HL-60/S4 (cell line): ENCODE results near the gene PMFBP1.

Experiments used
- in situ Hi-C: fragments of 300-500 bp; cut with MboI; formaldehyde crosslinking; loops from 2 replicates; pipeline ENCODE4 v1.14.3; 2022; ENCODE audit warnings: low sequenced_read_pairs

PMFBP1 gene, protein sequence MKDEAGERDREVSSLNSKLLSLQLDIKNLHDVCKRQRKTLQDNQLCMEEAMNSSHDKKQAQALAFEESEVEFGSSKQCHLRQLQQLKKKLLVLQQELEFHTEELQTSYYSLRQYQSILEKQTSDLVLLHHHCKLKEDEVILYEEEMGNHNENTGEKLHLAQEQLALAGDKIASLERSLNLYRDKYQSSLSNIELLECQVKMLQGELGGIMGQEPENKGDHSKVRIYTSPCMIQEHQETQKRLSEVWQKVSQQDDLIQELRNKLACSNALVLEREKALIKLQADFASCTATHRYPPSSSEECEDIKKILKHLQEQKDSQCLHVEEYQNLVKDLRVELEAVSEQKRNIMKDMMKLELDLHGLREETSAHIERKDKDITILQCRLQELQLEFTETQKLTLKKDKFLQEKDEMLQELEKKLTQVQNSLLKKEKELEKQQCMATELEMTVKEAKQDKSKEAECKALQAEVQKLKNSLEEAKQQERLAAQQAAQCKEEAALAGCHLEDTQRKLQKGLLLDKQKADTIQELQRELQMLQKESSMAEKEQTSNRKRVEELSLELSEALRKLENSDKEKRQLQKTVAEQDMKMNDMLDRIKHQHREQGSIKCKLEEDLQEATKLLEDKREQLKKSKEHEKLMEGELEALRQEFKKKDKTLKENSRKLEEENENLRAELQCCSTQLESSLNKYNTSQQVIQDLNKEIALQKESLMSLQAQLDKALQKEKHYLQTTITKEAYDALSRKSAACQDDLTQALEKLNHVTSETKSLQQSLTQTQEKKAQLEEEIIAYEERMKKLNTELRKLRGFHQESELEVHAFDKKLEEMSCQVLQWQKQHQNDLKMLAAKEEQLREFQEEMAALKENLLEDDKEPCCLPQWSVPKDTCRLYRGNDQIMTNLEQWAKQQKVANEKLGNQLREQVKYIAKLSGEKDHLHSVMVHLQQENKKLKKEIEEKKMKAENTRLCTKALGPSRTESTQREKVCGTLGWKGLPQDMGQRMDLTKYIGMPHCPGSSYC

DNA sequence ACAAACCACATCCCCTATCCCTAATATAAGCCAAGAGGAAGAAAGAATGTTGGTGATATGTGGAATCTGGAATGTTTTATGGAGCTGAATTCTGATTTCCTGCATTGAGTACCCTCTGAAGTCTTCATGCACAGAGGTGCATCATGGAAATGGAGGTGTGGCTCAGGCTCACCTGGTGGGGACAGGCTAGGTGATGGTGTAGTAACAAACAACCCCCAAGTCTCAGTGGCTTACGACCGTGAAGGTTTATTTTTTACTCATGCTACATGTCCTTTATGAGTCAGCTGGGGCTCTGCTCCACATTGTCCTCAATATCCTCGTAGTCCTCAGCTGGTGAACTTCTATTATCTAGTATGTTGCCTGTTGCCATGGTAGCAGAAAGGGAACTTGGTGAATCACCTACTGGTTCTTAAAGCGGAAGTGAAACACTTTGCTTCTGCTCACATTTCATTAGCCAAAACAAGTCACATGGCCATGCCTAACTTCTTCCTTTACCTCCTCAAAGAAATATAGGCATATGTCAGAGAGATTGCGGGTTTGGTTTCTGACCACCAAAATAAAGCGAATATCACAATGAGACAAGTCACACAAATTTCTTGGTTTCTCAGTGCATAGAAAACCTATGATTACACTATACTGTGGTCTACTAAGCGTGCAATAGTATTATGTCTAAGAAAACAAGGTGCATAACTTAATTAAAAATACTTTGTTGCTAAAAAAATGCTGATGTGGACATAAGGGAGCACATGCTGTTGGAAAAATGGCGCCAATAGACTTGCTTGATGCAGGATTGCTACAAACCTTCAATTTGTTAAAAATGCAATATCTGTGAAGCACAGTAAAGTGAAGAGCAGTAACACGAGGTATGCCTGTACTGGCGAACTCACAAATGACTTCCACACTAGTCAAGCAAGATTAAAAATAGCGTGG, at the start of gene PMFBP1:
Gene PMFBP1 (minus strand): TSS at position 51 of the 930 bp plus-strand sequence. CDS start 947 bp downstream, outside the sequence.
- in situ Hi-C loops = no loop called here

DNA sequence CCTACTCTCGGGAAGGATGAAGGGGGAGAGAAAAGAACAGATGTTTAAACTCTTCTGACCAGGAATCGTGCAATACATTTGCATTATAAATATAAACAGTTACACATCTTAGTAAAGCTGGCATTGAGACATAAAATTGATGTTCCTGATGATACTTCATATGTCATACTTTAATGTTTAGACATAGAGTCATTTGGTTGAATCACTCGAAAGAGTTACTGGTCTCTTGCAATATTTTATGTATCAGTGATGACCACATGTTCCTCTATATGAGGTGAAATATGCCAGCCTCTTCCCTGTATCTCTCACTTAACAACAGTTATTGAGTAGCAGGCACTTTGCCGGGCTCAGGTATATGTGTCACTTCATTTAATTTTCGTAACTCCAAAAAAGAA, 49.7 kb upstream of the PMFBP1 start:
- in situ Hi-C loops = no loop called here

DNA sequence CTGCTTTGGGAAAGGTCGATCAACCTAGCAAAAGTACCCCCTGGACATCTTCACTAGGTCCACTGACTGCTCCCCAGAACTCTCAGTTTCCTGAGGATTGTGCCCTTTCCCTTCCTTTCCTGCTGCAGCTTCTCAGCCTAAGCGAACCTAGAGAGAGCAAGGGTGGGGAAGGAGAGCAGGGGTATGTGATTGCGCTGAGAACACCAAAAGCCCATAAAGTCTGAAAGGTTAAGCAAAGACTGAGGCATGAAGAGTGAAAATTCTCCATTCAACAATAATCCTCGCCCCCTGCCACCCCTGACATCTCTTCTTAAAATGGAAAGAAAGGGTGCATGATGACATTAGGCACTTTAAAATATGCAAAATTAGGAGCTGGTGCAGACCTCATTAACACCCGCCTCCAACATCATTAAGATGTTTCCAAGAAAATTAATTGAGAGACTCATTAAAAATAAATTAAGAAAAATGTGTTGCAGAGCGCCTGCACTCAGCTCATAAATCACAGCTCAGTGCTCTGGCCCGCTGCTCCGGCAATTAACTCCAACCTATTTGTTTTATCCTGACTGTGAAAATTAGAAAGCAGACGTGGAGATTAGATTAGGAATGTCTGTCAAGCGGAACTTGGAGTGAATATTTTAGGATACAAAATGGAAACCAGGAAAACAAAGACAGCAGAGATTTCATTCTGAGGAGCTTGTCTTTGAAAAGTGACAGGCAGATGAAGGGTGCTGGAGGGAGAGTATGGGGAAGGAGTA, 49.1 kb upstream of the PMFBP1 start:
- in situ Hi-C loops = no loop called here

DNA sequence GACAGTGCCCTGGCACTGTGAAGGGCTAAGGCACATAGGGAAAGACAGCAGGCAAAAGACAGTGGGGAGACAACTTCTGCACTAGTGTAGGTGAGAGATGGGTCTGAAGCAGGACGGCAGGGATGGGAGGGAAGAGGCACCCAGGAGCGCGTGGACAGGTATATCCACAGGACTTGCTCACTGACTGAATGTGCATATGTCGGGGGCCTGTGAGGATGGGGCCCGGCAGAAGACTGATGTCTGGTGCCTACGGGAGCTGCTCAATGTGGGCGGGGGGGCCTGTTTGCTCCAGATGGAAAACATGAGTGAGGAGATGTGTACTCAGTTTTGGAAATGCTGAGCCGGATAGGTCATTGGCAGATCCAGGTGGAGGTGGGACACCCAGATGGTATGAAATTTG, 47.3 kb upstream of the PMFBP1 start:
- in situ Hi-C loops = no loop called here

DNA sequence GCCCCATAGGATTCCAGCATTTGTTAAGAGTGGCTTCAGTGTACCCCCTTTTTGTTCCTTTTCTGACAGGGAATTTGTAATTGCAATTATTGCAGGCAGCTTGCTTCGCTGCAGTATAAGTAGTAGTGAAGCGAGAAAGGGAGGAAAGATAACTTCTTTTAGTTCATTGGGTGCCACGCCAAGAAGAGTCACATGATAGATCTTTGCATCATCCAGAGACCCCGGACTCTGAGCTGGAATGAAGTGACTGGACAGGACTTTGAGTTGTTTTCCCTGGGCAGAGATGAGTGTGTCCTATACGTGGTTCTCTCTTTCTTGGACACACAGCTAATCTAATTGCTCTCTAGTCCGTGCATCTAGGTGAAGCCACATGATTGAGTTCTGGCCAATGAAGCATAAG, 44.8 kb upstream of the PMFBP1 start:
- in situ Hi-C loops = no loop called here

DNA sequence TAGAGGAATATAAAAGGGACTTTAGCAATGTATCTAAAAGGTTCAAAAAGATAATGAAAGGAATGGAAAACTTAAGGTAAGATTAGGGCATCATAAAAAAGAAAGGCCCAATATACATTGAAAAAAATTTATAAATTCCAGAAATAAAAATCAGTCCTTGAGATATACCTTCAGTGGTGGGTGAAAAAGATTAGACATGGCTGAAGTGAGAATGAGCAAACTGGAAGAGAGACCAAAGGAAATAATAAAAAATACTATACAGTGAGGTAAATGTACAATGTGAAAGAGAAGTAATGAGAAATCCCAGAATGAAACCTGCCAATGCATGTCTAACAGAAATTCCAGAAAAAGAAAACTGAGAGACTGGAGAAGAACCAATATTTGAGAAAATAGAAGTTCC, 42.9 kb upstream of the PMFBP1 start:
- in situ Hi-C loops = no loop called here

DNA sequence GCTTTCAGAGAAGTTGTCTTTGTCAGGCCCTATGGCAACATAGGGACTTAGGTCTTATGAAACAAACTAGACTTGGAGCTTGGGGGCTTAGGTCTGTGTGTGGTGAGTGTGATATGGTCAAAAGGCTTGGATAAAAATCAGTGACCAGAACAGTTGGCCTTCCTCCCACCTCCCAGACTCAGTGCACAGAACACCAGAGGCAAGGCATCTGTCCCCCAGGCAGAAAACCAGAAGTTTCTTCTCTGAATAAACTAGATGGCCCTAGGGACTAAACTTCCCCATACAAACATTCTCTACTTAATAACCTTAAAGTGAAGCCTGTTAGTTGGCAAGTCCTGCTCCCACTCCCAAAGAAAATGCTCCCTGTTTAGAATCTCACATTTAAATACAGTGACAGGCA, 39.2 kb upstream of the PMFBP1 start:
- in situ Hi-C loops = no loop called here

DNA sequence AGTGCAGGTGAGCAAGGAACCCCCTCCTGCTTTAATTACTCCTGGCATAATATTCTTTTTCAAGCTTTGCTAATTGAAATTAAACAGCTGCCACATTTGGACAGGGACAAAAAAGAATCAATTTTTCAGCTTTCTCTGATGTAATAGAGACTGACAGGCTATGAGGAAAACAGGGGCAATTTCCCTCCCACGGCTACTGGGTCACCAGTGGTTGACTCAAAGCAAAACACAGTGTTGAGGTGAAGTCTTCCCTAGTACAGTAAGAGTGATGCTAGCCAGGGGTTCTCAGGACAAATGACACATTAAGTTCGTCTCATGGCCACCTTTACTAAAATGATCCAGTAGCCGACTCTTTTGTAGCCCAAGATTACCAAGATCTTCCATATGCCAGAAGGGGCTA, 38.6 kb upstream of the PMFBP1 start:
- in situ Hi-C loops = no loop called here

DNA sequence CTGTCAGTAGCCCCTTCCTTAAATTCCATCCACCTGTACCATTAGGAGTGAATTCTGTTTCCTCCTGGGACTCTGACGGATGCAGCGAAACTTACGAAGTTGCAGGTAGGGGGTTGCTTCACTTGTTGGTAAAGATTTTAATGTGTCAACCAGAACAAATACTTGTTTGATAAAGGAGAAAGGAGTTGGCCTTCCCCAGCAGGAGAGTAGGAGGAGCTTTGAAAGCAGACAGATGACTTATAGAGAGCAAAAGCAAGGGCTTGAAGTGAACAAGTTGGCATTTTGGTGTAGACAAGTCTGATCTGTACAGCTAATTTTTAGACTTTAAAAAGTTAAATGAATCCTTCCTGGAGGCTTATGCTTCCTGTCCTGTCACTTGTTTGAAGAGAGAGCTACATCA, 38.1 kb upstream of the PMFBP1 start:
- in situ Hi-C loops = no loop called here

DNA sequence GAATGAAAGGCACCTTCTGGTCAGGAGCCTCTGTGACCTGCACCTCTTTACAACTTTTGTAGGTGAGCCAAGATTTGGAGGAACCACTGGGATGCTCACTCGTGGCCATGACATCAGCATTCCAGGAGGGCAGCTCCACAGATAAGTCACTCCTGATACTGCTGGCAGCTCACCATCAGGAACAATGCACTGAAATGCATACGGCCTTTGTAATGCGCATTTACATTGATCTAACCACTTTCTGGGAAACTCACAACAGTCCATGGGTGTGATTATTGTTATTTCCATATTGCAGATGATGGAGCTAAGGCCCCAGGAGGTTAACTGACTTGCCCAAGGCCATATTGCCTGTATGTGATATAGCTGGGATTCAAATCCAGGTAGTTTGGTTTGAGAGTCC, 34.3 kb upstream of the PMFBP1 start:
- in situ Hi-C loops = no loop called here

DNA sequence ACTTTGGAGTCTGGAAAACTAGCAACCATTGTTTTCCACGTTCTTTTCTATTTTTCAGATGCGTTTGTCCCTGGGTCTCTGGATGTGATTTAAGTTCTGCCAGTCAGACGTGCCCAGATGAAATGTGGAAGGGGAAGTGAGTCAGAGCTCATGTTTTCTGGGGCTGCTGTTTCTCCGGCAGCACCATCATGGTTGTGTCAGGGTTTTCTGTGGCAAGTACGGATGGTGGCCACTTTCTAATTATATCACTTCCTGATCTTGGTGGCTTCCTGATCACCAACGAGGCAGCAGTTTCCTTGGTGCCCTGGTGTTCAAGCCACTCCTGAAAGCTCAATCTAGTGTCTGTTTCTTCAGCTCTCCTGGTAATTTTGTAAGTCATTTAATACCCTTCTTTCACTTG, 31.4 kb upstream of the PMFBP1 start:
- in situ Hi-C loops = no loop called here

DNA sequence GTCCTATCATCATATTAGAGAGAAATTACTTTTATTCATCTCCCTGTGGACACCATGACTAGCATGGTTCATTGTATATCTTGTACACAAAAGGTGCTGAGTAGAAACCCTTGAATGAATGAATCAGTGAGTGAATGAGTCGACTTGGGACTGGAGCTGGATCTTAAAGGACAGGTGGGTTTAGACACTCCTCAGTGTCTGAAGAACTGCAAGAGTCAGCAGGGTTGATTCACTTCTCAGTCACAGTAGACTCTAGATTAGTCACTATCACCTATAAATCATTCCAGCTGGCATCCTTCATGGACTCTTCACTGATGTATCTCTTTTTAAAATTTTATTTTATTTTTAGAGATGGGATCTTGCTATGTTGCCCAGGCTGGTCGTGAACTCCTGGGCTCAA, 30.1 kb upstream of the PMFBP1 start:
- in situ Hi-C loops = no loop called here

DNA sequence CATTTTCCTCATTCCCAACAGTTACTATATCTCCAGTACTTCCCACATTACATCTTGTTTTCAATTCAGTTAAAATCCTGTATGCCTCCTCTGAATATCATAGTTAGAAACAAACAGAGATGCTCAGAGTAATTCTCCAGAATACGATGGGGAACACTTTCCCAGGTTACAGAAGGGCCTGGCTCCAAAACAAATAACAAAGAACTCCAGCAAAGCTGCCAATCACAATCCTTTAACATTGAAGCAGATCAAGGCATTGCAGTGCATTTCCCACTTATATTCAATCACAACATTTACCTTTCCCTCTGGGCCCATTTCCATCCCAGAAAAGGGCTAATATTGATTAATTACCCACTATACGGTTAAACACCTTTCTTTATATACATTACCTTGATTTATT, 29.4 kb upstream of the PMFBP1 start:
- in situ Hi-C loops = no loop called here

DNA sequence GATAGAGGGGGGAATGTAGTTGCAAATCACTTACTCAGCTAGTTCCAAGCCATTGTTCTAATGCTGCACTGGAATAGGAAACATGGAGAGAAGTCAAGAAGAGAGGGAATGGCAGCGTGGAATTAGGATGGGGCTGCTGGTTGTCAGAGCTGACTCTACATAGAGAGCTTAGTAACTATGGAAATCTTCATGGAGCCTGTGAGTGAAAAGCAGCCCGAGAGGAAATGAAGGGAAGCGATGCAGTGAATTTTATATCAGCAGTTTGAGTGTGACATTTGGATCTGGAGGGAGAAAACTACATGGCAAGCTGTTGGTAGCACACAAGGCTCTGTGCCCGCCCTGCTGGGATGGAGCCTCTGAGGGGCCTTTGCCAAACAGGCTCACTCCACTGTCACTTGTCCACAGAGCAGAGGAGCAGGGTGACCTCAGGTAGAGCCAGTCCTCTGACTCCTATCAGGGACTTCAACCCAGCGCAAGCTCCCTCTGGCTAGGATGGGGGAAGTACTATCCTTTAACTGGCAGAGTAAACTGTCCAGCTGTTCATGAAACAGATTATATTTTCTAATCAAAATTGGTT, 27.9 kb upstream of the PMFBP1 start:
- in situ Hi-C loops = no loop called here

DNA sequence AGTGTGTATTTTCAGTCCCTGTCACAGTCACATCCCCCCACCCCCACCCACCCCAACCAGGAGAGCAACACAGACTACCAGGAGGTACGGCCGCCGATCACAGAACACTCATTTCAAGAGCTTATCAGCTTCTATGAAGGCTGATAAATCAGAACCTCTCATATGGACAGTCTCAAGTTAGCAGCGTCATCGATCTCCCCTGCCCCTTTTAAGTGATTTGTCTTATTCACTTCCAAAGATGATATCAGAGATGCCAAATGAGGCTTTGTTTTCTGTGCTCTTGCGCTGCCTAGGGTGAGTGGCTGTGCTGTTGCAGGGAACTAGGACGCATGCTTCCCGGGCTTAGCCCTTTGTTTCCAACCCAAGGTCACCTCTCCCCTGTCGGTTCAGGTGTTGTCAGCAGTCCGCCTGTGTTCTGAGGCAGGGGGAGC, 26.8 kb upstream of the PMFBP1 start:
- in situ Hi-C loops = no loop called here

DNA sequence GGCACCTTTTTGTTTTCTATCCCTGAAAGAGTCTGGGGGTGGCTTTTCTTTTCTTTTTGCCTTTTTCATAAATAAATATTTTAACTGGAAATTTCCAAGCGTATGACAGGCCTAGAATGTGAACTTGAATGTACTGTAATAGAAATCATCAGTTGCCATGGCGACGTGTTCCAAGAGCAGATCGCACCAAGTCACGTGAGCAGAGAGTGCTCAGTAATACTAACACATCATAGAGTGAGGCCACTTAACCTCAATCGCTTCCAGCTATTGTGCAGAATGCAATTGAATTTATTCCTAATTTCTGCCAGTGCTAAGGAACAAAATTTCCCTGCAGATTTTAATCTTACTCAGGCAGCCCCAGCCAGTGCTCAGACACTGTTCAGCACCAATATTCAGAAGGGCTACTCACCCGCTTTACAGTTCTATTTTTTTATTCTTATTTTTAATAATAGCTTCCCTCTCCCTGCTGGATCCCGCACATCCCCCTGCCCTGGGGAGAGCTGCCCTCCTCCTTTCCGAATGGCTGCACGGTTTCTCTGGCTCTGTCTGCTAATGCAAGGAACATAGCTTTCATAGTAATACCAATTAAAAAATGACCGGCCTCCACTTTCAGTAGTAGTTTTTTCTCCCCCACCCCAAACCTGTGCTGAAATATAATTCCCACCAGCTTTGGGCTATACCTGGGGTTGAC, 26.2 kb upstream of the PMFBP1 start:
- in situ Hi-C loops = no loop called here

DNA sequence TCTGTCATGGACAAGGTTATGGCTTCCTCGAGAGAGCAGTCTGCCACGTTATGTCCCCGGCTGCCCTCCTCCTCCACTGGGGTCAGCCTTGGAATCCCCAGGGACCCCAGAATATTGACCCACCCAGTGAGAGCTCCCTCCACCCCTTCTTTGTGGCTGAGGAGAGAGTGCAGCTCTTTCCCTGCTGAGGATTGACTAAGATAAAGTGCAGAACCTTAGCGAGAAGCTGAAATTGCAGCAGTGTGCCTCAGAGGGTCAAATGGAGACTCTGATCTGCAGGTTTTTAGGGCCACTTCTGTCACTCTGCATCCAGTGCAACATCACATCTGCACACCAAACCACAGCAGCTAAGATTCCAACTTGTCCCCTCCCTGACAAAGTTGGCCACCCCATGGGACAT, 25.6 kb upstream of the PMFBP1 start:
- in situ Hi-C loops = no loop called here

DNA sequence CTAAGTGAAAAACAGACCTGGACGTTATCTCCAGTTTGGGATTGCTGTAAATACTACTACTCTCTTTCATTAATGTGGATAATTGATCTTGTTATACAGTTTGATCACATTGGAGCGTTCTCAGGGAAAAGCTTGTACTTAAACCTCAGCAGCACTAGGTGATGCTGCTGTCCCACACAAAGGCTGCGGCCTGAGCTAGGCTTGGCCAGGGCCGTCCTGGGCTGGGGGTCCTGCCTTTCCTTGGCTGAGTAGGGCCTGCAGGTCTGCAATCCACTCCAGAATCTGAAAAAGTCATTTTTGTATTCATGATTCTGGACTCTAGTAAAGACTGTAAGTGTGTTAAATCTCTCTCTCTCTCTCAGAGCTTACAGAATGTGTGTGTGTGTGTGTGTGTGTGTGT, 23.7 kb upstream of the PMFBP1 start:
- in situ Hi-C loops = no loop called here

DNA sequence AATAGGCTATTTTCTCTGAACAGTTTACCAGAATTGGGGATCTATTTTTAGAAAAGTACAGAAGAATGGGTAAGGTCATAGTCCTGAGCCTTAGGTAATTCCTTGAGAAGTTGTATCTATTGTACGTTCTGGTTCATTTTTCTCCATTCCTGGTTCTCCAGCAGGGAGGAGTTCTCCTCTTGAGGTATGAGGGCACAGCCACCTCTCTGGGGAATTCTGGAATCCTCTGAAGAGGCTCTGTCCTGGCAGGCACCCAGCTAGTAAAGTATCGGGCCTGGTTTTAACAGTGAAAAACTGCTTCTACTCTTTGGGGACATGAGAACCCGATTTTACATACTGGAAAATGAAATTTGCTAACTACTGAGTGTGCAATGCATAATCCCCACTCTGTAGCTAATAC, 19.6 kb upstream of the PMFBP1 start:
- in situ Hi-C loops = no loop called here
